Stimulated activated CD4-positive, alpha-beta T cell treated with anti-CD3 and anti-CD28 coated beads, Interleukin-4, amount 100 ng/mL, for 4 hours (primary cell): Measurements from ENCODE around the gene GALNT17.
"Not testable (repeated sequence)": the region's sequence is repeated elsewhere in the genome, so short reads cannot be mapped to it uniquely, and the experiment has no call there.

Experiments used
- DNase-seq, 2 experiments: peaks; one replicate each; pipeline ENCODE4 v3.0.0-alpha.2; 2020

Gene GALNT17

DNA sequence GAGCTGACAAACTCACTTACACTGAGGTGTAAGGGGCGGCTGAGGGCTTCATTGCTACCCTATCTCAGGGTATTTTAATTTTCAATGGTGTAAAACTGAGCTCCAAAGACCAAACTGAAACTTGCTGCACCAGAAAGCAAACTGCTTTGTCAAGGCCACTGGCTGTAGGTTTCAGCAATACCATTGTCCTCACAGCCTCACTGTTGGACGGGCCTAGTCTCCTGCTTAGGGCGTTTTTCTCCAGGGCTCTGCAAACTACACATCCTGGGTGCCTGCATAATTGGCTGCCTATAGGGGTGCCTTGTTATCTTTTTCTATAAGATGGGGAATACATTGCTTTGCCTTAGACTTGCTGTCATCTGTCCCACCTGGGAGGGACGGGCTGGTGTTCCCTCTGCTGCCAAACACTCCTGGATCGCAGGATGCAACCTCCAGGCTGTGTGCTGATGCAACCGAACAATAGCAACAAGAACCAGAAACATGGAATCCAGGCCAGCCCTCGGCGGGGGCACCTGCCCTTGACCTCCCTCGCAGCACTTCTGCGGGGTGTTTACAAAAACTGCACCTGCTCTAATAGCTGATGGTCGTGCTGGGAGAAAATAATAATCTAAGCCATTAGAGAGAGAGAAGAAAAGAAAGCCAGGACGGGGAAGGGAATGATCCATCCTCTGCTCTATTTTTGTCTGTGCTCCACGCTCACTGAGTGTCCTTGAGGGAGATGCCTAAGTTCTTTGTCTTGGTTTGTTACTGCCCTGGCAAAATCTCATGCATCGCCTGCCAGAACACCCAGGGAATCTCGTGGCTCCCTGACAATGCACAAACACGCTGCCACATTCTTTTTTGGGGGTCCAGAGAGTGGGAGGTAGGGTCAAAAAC, 104.5 kb downstream of the GALNT17 start:
- no peak for DNase-seq

DNA sequence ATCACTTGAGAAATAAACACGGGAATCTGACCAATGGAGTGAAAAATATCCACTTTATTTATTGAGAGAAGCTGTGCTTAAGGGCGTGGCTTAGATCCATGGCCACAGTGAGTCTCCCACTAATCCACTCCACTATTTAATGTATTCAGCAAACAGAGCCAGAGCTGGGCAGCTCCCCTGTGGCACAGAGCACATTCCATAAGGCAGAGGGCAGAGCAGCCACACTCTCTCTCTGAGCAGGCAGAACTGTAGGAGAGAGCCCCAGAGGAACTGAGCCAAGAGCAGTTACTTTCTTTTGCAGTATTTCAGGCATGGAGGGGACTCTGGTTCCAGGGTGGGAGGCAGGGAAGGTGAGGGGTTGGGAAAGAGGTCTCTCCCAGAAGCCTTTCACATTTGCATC, 106.0 kb downstream of the GALNT17 start:
- DNase-seq = no peak

DNA sequence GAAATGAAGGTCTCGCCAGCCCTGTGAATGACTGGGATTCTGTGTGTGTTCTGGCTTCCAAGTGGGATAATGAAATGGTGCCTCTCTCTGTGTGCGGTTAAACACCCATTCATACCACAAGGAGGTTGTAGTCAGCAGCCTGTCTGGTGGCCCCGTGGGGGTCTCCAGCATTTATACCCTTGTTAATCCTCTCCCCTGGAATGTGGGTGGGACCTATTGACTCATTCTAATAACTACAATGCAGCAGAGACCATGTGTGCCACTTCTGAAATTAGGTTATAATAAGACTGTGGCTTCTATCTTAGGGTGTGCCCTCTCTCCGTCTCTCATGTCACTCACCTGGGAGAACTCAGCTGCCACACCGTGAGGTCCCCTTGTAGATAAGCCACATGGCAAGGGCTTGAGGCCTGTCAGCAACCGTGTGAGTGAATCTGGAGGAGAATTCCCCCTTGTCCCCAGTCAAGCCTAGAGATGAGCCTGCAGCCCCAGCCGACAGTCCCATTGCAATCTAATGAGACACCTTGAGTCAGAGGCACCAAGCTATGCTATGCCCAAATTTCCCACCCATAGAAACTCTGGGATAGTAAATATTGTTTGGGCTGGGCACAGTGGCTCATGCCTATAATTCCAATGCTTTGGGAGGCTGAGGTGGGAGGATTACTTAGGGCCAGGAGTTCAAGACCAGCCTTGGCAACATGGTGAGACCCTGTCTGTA, 106.8 kb downstream of the GALNT17 start:
- no peak for DNase-seq

DNA sequence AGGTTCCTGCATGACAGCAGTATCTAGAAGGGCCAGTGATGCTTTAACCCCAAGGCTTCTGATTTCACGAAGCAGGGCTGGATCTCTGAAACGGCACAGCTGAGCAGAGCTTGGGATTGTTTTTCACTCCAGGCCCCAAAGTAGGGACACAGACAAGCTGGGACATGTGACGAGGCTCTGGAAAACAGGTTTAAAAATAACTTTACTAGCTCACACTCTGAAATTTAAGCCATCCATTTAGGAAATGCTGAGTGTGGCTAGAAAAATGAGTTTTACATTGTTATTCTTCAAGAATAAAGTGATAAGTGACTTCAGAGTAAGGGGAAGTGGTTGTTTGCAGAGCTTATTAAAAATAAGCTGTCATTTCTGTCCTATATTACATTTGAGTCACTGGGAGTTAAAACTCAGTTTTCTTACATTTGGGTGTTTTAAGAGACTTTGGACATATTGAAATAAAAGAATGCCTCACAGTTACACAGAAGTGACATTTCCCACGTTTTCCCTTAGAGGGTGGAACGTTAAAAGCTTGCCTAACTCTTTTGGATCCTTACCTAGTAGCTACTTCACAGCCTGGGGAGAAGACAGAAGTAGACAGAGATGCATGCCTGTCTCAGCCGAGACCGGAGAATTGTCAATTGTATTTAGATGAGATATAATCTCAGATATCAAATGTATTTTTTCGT, 107.8 kb downstream of the GALNT17 start:
- no peak for DNase-seq

DNA sequence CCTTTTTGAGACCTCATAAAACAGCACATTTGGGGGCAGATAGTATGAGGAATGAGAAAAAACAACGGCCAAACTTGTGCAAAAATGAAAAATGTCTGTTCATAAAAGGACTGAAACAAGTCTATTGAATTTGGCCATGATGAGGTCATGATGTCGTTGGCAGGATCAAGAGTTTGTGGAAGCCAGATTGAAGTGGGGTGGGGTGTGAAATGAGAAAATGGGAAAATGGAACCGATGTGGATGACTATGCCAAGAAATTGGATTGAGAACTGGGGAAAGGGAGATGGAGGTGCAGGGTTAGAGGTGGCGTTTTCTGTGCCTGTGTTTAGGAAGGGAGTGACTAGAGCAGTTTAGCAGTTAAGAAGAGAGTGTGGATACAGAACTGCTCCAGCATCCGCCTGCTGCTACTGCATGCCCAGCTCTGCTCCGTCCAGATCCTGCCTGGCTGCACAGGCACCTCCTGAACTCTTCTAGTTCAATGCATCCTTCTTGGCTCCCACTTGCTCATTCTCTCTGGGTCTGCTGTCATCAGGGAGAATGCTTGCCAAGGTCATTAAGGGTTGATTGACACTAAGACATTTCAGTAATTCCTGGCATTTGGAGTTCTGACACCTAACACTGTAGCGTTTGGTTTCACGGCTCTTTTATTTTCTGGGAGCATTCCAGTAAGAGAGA, 111.9 kb downstream of the GALNT17 start:
- DNase-seq = no peak

DNA sequence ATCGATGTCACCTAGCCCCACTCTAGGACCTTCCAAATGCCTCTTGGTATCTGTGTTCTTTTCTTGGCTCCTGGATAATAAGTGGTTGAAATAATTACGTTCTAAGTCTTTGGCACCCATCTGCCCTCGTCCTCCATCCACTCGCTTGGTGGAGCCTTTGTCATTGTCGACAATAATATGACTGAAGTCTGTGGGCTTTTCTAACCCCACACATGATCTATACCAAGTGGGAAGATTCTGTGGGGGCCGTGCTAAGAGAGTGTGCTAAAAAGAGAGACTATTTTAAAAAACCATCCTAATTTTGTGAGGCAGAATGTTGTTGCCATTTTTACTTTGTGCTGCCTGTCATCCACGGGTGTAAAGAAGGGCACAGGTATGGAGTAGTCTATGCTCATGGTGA, 113.1 kb downstream of the GALNT17 start:
- no peak for DNase-seq

DNA sequence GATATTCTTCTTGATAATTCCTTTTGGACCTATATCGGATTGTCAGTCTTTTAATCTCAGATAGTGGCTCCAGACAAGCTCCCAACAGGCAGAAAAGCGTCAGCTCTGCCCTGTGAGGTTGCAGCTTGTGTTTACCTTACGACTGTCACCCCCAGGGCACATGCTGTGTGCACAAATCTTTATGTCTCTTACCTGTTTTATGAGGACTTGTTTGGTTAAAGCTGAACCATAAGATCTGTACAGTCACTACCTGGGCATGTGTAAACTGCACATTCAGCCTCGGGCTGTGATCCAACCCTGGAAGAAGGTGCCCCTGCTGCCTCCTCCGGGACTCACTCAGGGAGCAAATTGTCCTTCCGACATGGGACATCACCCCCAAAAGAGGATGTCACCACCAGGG, 119.8 kb downstream of the GALNT17 start:
- no peak for DNase-seq

DNA sequence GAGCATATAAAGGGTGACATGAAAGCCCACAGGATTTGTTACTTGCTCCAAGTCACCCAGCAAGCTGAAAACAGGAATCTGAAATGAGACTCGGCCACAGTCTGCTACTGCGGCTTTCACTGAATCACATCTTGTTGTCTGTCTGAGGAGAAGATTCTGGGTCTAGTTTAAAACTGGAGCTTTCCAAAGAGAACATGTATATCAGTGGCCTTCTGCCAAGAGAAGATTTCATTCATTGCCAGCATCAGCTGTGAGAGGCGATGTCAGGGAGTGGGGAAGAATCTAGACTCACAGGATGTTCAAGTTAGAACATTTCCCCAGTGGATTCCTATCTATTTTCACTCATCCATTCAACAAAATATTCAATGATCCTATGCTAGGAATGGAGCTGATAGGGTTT, 122.8 kb downstream of the GALNT17 start:
- no peak for DNase-seq

DNA sequence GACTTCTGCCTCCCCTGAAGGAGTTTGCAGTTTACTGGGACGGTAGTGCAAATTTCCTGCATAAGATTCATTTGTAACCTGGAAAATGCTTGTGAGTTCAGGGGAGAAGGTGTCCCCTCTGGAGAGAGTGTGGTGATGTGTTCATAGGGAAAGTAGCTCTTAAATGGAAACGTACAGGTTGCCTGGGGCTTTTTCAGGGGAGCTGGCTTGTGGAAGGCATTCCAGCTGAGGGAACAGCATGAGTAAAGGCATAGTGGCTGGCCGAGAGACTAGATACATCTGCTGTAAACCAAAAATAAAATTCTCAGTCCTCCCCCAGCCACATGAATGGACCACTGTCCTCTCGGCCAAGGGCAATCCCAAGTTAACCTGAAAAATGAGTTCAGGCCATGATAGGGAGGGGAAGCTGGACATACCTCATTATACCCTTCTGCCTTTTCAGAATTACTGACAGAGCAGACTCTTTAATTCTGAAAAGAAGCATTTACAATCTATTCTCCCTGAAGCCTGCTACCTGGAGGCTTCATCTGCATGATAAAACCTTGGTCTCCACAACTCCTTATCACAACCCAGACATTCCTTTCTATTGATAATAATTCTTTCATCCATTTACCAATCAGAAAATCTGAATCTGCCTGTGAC, 123.7 kb downstream of the GALNT17 start:
- DNase-seq = no peak

DNA sequence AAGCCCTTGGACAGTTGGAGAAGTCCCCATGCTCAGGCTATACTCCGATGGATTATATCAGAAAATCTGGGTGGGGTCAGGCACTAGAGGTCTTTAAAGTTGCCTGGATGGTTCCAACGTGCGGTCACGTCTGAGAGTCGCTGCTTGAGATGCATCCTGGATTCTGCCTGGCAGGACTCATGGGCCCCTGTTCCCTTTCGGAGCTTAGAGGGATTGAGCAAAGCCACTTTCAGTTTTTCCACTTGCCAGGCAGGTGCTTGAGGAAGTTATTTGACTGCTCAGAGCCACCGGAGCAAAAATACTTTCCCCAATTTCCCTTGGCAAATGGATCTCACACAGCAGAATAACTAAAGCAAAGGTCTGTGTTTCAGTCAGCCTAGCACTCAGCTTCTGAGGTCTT, 129.1 kb downstream of the GALNT17 start:
- no peak for DNase-seq

DNA sequence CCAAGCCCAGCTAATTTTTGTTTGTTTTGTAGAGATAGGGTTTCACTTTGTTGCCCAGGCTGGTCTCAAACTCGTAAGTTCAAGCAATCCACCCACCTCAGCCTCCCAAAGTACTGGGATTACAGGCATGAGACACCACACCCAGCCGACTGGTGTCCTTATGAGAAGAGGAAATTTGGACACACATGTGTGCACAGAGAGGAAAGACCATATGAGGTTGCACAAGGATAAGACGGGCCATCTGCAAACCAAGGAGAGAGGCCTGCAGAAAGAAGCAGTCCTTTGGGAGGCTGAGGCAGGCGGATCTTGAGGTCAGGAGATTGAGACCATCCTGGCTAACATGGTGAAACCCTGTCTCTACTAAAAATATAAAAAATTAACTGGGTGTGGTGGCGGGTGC, 130.9 kb downstream of the GALNT17 start:
- not testable (repeated sequence) for DNase-seq

DNA sequence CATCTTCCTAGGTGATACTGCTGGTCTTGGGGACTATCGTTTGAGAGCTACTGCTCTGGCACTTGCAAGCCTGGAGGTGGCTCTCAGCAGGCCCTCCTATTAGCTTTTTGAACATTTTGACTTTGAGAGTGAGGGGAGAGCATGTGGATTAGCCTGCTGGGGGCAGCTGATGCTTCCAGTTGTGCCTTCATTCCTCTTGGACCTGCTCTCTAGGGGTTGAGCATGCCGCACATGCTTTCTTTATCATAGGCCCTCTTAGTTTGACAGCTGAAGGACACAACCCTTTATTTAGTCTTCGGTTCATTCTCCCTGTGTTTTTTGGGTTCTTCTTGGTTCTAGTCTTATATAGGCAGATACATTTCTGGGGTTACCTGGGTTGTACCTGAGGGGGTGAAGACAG, 132.1 kb downstream of the GALNT17 start:
- DNase-seq = no peak

DNA sequence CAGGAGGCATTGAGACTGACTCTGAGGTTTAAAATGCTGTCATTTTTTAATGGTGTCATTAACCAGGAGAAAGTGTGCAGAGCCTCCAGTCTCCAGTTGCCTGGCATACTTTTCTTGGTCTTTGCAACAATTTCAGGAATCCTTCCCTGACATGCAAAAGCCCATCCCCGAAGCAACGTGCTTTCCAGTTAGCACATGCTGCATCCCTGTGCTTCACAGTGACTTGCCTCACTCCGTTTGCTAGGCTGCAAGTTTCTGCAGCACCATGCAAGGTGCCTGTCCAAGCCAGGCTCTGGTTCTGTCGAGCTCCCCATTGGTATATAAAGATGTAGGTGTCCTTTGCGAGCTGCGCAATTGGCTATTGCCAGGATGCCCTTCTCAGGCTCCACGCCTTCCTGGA, 135.0 kb downstream of the GALNT17 start:
- no peak for DNase-seq

DNA sequence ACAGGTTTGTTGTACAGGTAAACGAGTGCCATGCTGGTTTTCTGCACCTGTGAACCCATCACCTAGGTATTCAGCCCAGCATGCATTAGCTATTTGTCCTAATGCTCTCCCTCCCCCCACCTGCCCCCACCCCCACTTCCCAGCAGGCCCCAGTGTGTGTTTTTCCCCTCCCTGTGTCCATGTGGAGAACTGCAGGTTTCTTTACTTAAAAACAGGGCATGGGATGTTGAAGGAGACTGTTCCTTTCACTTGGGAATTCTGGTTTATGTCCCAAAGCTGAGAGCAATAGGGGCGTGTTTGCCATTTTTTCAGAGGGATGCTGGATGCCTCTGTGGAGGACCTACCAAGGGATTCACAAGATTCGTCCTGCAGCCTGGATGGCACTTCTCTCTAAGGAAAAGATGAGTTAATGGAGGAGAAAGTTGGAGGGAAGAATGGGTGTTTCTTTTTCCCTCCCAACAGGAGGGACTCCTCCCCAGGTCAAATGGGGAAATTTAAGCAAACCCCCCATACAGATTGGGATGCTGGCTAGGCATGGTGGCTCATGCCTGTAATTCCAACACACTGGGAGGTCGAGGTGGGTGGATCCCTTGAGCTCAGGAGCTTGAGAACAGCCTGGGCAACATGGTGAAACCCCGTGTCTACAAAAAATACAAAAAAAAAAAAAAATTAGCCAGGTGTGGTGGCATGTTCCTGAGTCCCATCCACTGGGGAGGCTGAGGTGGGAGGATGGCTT, 136.0 kb downstream of the GALNT17 start:
- DNase-seq = no peak

DNA sequence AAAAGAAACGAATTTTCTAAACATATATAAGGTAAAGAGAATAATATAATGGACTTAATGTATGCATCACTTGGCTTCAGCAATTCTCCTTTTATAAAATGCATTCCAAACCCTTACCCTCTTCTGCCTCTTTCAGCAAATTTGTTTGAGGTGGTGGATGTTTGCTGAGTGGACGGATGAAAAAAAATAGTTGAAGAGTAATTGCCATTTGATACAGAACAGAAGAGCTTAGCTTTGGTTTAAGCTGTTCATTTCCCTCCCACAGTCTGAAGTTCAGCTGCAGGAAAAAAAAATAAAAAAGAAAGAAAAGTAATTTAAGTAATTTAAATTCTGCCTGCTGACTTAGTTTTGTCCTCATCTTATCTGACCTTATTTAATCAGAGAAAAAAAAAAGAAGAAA, 138.6 kb downstream of the GALNT17 start:
- no peak for DNase-seq

DNA sequence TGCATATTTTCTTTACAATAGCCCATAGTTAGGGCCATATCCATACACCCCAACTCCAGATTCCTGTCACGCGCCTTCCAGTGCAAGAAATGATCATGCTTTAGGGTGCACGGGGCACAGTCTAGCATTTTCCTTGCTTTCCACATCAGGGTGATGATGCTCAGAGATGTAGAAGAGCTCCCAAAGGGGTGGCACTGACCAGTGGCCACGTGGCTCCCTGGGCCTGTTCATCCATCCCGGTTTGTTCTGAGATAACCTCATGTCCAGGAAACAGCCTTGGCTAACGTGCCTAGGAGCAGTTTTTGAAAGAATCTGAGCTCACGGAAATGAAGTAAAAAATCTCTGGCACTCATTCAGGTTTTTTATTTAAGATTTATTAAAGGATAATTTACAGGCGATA, 139.3 kb downstream of the GALNT17 start:
- no peak for DNase-seq

DNA sequence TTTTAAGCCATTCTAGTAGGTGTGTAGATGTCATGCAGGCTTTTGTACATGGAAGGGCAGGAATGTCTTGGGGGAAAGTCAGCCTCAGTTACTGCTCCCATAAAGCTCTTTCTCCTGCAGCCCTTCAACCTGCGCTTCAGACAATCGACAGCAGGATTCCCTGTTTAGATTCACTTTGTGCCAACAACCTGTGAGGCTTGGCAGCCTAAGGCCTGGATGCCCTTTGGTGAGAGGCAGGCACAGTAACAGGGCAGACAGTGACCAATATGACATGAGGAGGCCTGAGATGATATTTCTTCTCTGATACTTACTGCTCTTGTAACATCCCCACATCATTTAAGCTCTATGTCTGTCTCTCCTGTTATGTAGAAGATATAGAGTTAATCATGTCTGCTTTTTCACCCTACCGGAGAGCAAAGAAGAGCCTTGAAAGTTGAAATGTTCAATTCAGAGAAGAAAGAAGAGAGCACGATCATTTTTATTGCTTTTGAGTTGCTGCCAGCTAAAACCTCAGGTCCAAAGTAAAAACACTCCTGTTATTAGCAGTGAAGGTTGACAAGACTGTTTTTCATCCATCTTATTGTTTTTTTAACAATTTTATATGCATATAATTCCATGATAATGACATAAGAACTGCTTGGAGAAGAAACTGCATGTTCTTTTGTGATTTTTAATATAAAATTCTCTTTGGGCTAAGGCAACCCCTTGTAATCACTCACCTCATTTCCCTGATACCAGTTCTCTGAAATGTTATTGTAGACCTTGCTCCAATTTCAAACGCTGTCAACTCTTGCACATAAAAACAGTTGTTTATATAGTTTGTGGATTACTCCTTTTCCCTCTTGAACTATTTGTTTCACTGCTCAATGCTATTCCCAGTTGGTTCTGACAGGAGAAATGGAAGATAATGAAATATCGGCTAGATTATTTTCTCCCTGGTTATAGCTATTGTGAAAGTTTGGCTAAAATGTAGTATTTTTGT, 140.9 kb downstream of the GALNT17 start:
- no peak for DNase-seq

DNA sequence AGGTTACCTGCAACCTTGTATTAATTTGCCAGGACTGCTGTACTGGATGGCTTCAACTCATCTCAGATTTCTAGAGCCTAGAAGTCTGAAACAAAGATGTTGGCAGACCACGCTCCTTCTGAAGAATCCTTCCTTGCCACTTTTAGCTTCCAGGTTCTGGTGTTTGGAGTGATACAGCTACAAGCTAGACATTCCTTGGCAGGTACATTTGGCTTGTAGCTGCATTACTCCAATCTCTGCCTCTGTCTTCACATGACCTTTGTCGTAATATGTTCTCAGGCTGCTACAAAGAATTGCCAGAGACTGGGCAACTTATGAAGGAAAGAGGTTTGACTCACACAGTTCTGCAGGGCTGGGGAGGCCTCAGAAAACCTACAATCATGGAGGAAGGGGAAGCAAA, 146.3 kb downstream of the GALNT17 start:
- DNase-seq = no peak

DNA sequence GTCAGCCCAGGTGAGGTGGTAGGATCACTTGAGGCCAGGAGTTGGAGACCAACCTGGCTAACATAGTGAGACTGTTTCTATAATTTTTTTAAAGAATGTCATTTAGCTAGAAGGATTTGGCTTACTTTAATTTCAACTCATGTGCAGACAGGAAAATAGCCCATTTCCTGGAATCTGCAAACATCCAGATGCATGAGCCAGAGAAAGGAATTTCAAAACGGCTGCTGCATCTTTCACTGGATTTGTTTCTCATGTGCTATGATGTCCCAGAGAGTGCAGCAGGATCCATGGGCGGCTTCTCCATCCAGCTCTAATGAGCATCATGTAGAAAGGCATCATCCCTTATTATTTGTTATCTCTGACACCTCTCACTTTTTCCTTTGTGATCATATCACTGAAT, 149.3 kb downstream of the GALNT17 start:
- DNase-seq = no peak

DNA sequence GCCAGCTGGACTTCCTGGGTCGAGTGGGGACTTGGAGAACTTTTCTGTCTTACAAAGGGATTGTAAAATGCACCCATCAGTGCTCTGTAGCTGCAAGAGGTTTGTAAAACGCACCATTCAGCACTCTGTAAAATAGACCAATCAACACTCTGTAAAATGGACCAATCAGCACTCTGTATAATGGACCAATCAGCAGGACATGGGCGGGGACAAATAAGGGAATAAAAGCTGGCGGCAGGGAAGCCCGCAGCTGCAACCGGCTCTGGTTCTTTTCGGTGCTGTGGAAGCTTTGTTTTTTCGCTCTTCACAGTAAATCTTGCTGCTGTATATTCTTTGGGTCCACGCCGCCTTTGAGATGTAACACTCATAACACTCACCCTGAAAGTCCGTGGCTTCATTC, 151.9 kb downstream of the GALNT17 start:
- DNase-seq = no peak
